ENCODE results near the gene HMGCS2.

- TF ChIP-seq CTCF (IDR thresholded peaks at IDR 0.05) (no peak), EZH2 (IDR thresholded peaks at IDR 0.05; ENCODE audit: borderline replicate concordance, insufficient read depth, low read depth, low read length, poor library complexity, severe bottlenecking) (no peak)
Observed at GRCh38 chr1:119747451-119747850, 21.3 kb downstream of the HMGCS2 start.
